CD4-positive, alpha-beta T cell (primary cell): ENCODE data around the gene NELFB. TPM values are rescaled to one million over a fixed set of nuclear protein-coding genes. Genes with fewer than 3 reads are reported as not detected.

Experiments used
- ATAC-seq: fragments of 200-7000 bp; cut with Tn5 transposase; one replicate; pipeline ENCODE4 v1.10.0; 2022; ENCODE audit warnings: mild to moderate bottlenecking; ENCODE audit not compliant: poor library complexity
- CTCF ChIA-PET: fragments of 350-600 bp; sonication (Branson Sonifier 250); formaldehyde crosslinking; loops from one replicate; lab custom pipeline; 2021; ENCODE audit warnings: antibody characterized with exemption, inconsistent platforms; lab: Charles Lee
- POLR2A ChIA-PET: fragments of 350-600 bp; sonication (Branson Sonifier 250); formaldehyde crosslinking; loops from one replicate; lab custom pipeline; 2021; ENCODE audit warnings: antibody characterized with exemption, inconsistent platforms; lab: Charles Lee
- DNase-seq, 14 experiments: peaks; one replicate each; pipeline ENCODE4 v3.0.0-alpha.2; 2013 to 2020; ENCODE audit warnings: mixed read lengths in 2 of 14
- H3K27ac ChIP-seq, 2 donors: one replicate each; pipeline versions ENCODE4 v1.5.1 to v1.7.0; 2013; ENCODE audit warnings: low read length in 2 of 2, low read depth in 1 of 2, mild to moderate bottlenecking in 1 of 2
- H3K27me3 ChIP-seq, 2 experiments: 1 replicate in 1 of 2; 2 replicates in 1 of 2; pipeline versions ENCODE4 v1.6.1 to v1.7.0; 2013; ENCODE audit warnings: low read length in 2 of 2, control low read depth in 1 of 2, mild to moderate bottlenecking in 1 of 2, moderate library complexity in 1 of 2; ENCODE audit not compliant: insufficient read depth in 2 of 2, control insufficient read depth in 1 of 2
- H3K36me3 ChIP-seq: one replicate; pipeline ENCODE4 v1.6.1; 2013; ENCODE audit warnings: low read length, control low read depth; ENCODE audit not compliant: insufficient read depth
- H3K4me1 ChIP-seq: one replicate; pipeline ENCODE4 v1.6.1; 2013; ENCODE audit warnings: low read length, control low read depth; ENCODE audit not compliant: insufficient read depth
- H3K4me3 ChIP-seq: one replicate; pipeline ENCODE4 v1.5.1; 2013; ENCODE audit warnings: mild to moderate bottlenecking, low read length, moderate library complexity
- H3K9me3 ChIP-seq, 2 experiments: 1 replicate in 1 of 2; 2 replicates in 1 of 2; pipeline versions ENCODE4 v1.6.1 to v1.7.0; 2013; ENCODE audit warnings: low read length in 2 of 2, mild to moderate bottlenecking in 2 of 2, control low read depth in 1 of 2, moderate library complexity in 1 of 2; ENCODE audit not compliant: control insufficient read depth in 1 of 2, insufficient read depth in 1 of 2
- H3K27ac Mint-ChIP-seq: one replicate; pipeline ENCODE4 v1.8.0; 2020; ENCODE audit warnings: mixed read lengths
- H3K27me3 Mint-ChIP-seq: one replicate; pipeline ENCODE4 v1.8.0; 2021; ENCODE audit warnings: mixed read lengths
- H3K36me3 Mint-ChIP-seq: one replicate; pipeline ENCODE4 v1.8.0; 2021; ENCODE audit warnings: low read depth, mixed read lengths
- H3K4me1 Mint-ChIP-seq: one replicate; pipeline ENCODE4 v1.8.0; 2021; ENCODE audit warnings: low read depth, mixed read lengths
- H3K4me3 Mint-ChIP-seq: one replicate; pipeline ENCODE4 v1.8.0; 2020; ENCODE audit warnings: mild to moderate bottlenecking, mixed read lengths
- H3K9me3 Mint-ChIP-seq: one replicate; pipeline ENCODE4 v1.8.0; 2020; ENCODE audit warnings: mixed read lengths
- intact Hi-C, 2 experiments: fragments of 100-400 bp; cut with DNase I in 1 of 2; cut with micrococcal nuclease in 1 of 2; formaldehyde crosslinking; loops; one replicate each; pipeline versions ENCODE4 v1.15.1 to v1.9.0; 2023 to 2025; cut with DNase I, micrococcal nuclease
- total RNA-seq, 174 experiments: library from RNA in 2 of 174; stranded (reverse) in 2 of 174; gene quantifications; one replicate each; pipeline ENCODE4 v1.2.3 and lab custom pipeline; 2021 to 2026
- TF ChIP-seq, protein P1 (sequence below): fragments of 200-600 bp; IDR thresholded peaks from one replicate; pipeline ENCODE4 v1.8.0; 2022; ENCODE audit warnings: antibody characterized with exemption, mild to moderate bottlenecking

NELFB gene
- total RNA-seq, 2 experiments from 2014 or later: 20.7 to 21.2 TPM

DNA sequence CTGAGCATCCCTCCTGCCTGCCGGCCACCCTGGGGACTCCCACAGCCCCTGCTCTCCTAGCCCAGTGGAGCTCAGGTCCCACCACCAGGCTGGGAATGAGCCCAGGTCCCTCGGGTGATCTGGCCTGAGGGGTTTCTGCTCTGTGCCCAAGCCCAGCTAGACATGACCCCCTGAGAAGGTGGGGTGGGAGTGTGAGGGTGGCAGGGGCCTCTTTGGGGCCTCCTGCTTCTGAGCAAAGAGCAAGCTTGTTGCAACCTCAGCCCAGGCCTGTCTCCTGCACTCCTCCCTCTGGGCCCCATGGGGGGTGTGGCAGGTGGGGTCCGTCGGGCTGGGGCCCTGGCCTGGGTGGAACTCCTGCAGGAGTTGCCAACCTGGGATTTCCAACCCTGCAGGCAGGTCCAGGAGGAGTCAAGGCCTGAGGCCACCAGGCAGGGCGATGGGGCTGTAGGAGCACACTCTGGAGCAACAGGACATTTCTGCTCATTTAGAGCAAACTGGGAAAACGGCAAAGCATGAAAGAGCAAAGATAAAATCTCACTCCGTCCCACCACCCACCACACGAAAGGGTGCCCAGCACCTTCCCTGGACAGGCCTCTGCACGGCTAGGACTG is 58.3 kb downstream of the NELFB start:
- Histone ChIP-seq H3K27me3 (peaks cover 9 to 17% of the 10 kb centered on the region in 2 experiments), H3K36me3 (no peaks in the 10 kb centered on the region), H3K4me3 (no peak overlapping the region), H3K9me3 (peaks cover 0 to 5% of the 10 kb centered on the region in 2 experiments), H3K27ac (no peak overlapping the region), H3K4me1 (peaks cover 23% of the 10 kb centered on the region)
- Mint-ChIP-seq H3K27me3 (no peaks in the 10 kb centered on the region), H3K27ac (no peak overlapping the region), H3K36me3 (no peaks in the 10 kb centered on the region), H3K4me1 (no peaks in the 10 kb centered on the region), H3K9me3 (no peaks in the 10 kb centered on the region), H3K4me3 (no peak overlapping the region)
- POLR2A ChIA-PET: interaction anchor here (1.7 kb wide), 1 partner anchor 11 kb away, joined by 5 read pairs; the partner anchor contains the start of gene NRARP
- TF ChIP-seq, protein P1, sequence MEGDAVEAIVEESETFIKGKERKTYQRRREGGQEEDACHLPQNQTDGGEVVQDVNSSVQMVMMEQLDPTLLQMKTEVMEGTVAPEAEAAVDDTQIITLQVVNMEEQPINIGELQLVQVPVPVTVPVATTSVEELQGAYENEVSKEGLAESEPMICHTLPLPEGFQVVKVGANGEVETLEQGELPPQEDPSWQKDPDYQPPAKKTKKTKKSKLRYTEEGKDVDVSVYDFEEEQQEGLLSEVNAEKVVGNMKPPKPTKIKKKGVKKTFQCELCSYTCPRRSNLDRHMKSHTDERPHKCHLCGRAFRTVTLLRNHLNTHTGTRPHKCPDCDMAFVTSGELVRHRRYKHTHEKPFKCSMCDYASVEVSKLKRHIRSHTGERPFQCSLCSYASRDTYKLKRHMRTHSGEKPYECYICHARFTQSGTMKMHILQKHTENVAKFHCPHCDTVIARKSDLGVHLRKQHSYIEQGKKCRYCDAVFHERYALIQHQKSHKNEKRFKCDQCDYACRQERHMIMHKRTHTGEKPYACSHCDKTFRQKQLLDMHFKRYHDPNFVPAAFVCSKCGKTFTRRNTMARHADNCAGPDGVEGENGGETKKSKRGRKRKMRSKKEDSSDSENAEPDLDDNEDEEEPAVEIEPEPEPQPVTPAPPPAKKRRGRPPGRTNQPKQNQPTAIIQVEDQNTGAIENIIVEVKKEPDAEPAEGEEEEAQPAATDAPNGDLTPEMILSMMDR: no peak
- CTCF ChIA-PET: no interaction called here
- intact Hi-C loops: no loop called here
- DNase-seq: peak in 1 of 14 experiments; percentile 0
- ATAC-seq: no peak

GRCh38 chr9:137313956-137314560 is 58.9 kb downstream of the NELFB start:
- H3K27ac ChIP-seq: no peak overlapping the region
- POLR2A ChIA-PET: interaction anchor here (1.7 kb wide), 1 partner anchor 12 kb away, joined by 5 read pairs; the partner anchor contains the start of gene NRARP
- H3K4me3 Mint-ChIP-seq: no peak overlapping the region

GRCh38 chr9:137314561-137315560 is 59.7 kb downstream of the NELFB start:
- no peaks in the 10 kb centered on the region for H3K27me3 Mint-ChIP-seq
- DNase-seq: peak in 3 of 14 experiments; percentile 2 to 32 (median 26)
- ATAC-seq: no peak
- CTCF ChIA-PET: no interaction called here
- H3K9me3 Mint-ChIP-seq: no peaks in the 10 kb centered on the region
- intact Hi-C loops: no loop called here
- no peak overlapping the region for H3K4me3 ChIP-seq
- no peak overlapping the region for H3K27ac ChIP-seq
- H3K27me3 ChIP-seq: peaks cover 9 to 17% of the 10 kb centered on the region in 2 experiments
- H3K36me3 ChIP-seq: no peaks in the 10 kb centered on the region
- no peaks in the 10 kb centered on the region for H3K4me1 Mint-ChIP-seq
- H3K36me3 Mint-ChIP-seq: no peaks in the 10 kb centered on the region
- TF ChIP-seq, protein P1: no peak
- POLR2A ChIA-PET: no interaction called here
- H3K4me1 ChIP-seq: peaks cover 25% of the 10 kb centered on the region
- H3K9me3 ChIP-seq: peaks cover 0 to 5% of the 10 kb centered on the region in 2 experiments
- H3K27ac Mint-ChIP-seq: no peak overlapping the region
- H3K4me3 Mint-ChIP-seq: no peak overlapping the region

More at GRCh38 chr9:137313956-137314560, 58.9 kb downstream of the NELFB start:
- ATAC-seq (no peak), DNase-seq (peak in 2 of 14 experiments; percentile 1 to 15)
- intact Hi-C loops: no loop called here
- TF ChIP-seq, protein P1: no peak
- CTCF ChIA-PET: no interaction called here
- Histone ChIP-seq H3K9me3 (peaks cover 0 to 5% of the 10 kb centered on the region in 2 experiments), H3K27me3 (peaks cover 9 to 17% of the 10 kb centered on the region in 2 experiments), H3K4me3 (no peak overlapping the region), H3K36me3 (no peaks in the 10 kb centered on the region), H3K4me1 (peaks cover 23% of the 10 kb centered on the region)
- no peaks in the 10 kb centered on the region for H3K4me1 Mint-ChIP-seq
- H3K27ac Mint-ChIP-seq: no peak overlapping the region
- no peaks in the 10 kb centered on the region for H3K9me3 Mint-ChIP-seq
- H3K36me3 Mint-ChIP-seq: no peaks in the 10 kb centered on the region
- H3K27me3 Mint-ChIP-seq: no peaks in the 10 kb centered on the region
